Fibroblast of lung (primary cell): ENCODE results near the gene CCDC59. TPM values are rescaled to one million over a fixed set of nuclear protein-coding genes. Genes with fewer than 3 reads are reported as not detected.

Source experiments
- DNase-seq, 2 donors: peaks; one replicate each; pipeline versions ENCODE4 v3.0.0 to v3.0.0-alpha.2; 2010; ENCODE audit warnings: low read depth in 2 of 2
- H2AFZ ChIP-seq: 2 replicates; pipeline ENCODE4 v1.5.1; 2012; ENCODE audit warnings: low read length, control low read depth, inconsistent platforms
- H3K27ac ChIP-seq: 2 replicates; pipeline ENCODE4 v1.5.1; 2011; ENCODE audit warnings: low read length, control low read depth; ENCODE audit not compliant: insufficient read depth
- H3K27me3 ChIP-seq: 2 replicates; pipeline ENCODE4 v1.5.1; 2011; ENCODE audit warnings: mild to moderate bottlenecking, low read length; ENCODE audit not compliant: control insufficient read depth, insufficient read depth
- H3K36me3 ChIP-seq: 2 replicates; pipeline ENCODE4 v1.5.1; 2011; ENCODE audit warnings: low read length; ENCODE audit not compliant: control insufficient read depth, insufficient read depth
- H3K4me1 ChIP-seq: 2 replicates; pipeline ENCODE4 v1.5.1; 2011; ENCODE audit warnings: low read length; ENCODE audit not compliant: control insufficient read depth, insufficient read depth; ENCODE audit errors: extremely low read depth
- H3K4me2 ChIP-seq: 2 replicates; pipeline ENCODE4 v1.5.1; 2011; ENCODE audit warnings: low read length, control low read depth; ENCODE audit not compliant: insufficient read depth; ENCODE audit errors: extremely low read depth
- H3K4me3 ChIP-seq, 4 experiments: fragments of 200-600 bp in 1 of 4; sonication (generic) in 1 of 4; replicated peaks in 1 of 4; 2 replicates each; pipeline ENCODE4 v1.5.1; 2011 to 2016; ENCODE audit warnings: low read length in 4 of 4, low read depth in 3 of 4, mild to moderate bottlenecking in 3 of 4, control low read depth in 2 of 4, inconsistent platforms in 1 of 4, mixed read lengths in 1 of 4; ENCODE audit not compliant: insufficient read depth in 1 of 4; ENCODE audit errors: control extremely low read depth in 1 of 4
- H3K79me2 ChIP-seq: 2 replicates; pipeline ENCODE4 v1.5.1; 2012; ENCODE audit warnings: mild to moderate bottlenecking, low read length, inconsistent platforms; ENCODE audit not compliant: control insufficient read depth, insufficient read depth
- H3K9ac ChIP-seq: 2 replicates; pipeline ENCODE4 v1.5.1; 2011; ENCODE audit warnings: mild to moderate bottlenecking, low read length, control low read depth; ENCODE audit not compliant: insufficient read depth
- H3K9me3 ChIP-seq: 2 replicates; pipeline ENCODE4 v1.5.1; 2012; ENCODE audit warnings: low read depth, low read length; ENCODE audit not compliant: control insufficient read depth, insufficient read depth
- H4K20me1 ChIP-seq: 2 replicates; pipeline ENCODE4 v1.5.1; 2011; ENCODE audit warnings: low read length; ENCODE audit not compliant: control insufficient read depth, insufficient read depth; ENCODE audit errors: extremely low read depth
- EZH2 ChIP-seq: IDR thresholded peaks from 2 replicates; pipeline ENCODE4 v1.5.1; 2012; ENCODE audit warnings: low read length, control low read depth, mild to moderate bottlenecking; ENCODE audit errors: missing control alignments
- polyA plus RNA-seq, 2 donors: library from polyadenylated mRNA; depleted of rRNA in 1 of 2; stranded (reverse) in 1 of 2; unstranded in 1 of 2; fragments of >200 nt; gene quantifications; 2 replicates each; pipeline ENCODE4 v1.2.1, GENCODE V29; 2011 to 2012; ENCODE audit warnings: missing spikeins in 1 of 2
- total RNA-seq: library from RNA; depleted of rRNA; stranded (reverse); fragments of >200 nt; gene quantifications from 2 replicates; pipeline ENCODE4 v1.2.1, GENCODE V29; 2014
- TF ChIP-seq, protein P1 (sequence below), 2 donors: IDR thresholded peaks in 1 of 2; conservative IDR thresholded peaks in 1 of 2; 1 replicate in 1 of 2; 2 replicates in 1 of 2; pipeline ENCODE4 v1.5.1; 2011 to 2012; ENCODE audit warnings: low read length in 2 of 2, control low read depth in 1 of 2, inconsistent platforms in 1 of 2, low read depth in 1 of 2, mild to moderate bottlenecking in 1 of 2

Gene CCDC59
- total and polyA plus RNA-seq, 2 donors (not counting 1 experiment from before 2014, with no cell fraction given), result 46.9 to 57.8 TPM

GRCh38 chr12:82359115-82359478, 910 bp upstream of the CCDC59 start:
- Histone ChIP-seq H2AFZ (peak overlapping the region; percentile 87), H3K9me3 (no peaks in the 10 kb centered on the region), H3K4me2 (peak overlapping the region; percentile 91), H3K27me3 (no peaks in the 10 kb centered on the region), H3K4me3 (peak overlapping the region; percentile 84 to 98 (median 96)), H3K79me2 (peaks cover 20% of the 10 kb centered on the region), H3K36me3 (no peaks in the 10 kb centered on the region), H3K27ac (peak overlapping the region; percentile 22), H3K4me1 (peaks cover 3% of the 10 kb centered on the region), H3K9ac (no peak overlapping the region), H4K20me1 (no peaks in the 10 kb centered on the region)
- peak; percentile 11 to 13 for DNase-seq
- TF ChIP-seq, protein P1, sequence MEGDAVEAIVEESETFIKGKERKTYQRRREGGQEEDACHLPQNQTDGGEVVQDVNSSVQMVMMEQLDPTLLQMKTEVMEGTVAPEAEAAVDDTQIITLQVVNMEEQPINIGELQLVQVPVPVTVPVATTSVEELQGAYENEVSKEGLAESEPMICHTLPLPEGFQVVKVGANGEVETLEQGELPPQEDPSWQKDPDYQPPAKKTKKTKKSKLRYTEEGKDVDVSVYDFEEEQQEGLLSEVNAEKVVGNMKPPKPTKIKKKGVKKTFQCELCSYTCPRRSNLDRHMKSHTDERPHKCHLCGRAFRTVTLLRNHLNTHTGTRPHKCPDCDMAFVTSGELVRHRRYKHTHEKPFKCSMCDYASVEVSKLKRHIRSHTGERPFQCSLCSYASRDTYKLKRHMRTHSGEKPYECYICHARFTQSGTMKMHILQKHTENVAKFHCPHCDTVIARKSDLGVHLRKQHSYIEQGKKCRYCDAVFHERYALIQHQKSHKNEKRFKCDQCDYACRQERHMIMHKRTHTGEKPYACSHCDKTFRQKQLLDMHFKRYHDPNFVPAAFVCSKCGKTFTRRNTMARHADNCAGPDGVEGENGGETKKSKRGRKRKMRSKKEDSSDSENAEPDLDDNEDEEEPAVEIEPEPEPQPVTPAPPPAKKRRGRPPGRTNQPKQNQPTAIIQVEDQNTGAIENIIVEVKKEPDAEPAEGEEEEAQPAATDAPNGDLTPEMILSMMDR (conservative IDR thresholded peaks at IDR 0.05 in 1 of 2, IDR thresholded peaks at IDR 0.05 in 1 of 2; ENCODE audit: low read depth in 1 of 2, low read length in 2 of 2), result no peak
- TF ChIP-seq EZH2, result no peak

DNA sequence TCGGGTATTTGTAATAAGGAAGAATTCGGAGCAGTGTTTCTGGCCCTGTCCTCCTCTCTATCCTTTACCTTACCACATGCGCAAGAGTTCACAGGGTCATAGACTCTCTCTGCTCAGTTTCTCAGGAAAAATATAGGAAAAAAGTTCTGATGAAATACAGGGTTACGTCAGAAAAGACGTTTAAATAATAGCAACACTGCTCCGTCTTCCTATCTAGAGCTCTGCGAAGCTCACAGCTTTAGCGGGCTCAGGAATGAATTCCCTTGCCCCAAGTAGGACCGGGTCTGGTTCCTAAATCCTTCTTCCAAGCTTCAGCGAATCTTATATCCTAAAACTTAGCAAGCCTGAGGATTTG, 365 bp downstream of the CCDC59 start:
- H3K79me2 ChIP-seq, result peaks cover 20% of the 10 kb centered on the region
- DNase-seq, result peak in 1 of 2 donors; percentile 2

DNA sequence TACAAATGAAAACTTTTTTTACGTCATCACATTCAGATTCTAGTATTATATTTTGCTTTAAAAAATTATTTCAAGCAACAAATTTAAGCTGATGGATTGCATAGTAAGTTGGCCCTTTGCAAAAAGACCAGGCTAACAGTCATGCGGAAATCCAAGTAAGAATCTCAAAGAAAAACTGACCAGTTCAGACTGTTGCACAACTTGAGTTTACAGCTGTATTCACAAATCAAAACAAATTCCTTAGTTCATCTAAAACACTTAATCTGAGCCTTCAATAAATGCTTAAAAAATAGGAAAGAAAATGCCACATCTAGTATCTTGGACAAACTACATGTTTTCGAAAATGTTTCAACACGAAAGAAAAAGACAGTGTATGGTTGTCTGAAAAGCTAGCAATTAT, 847 bp downstream of the CCDC59 start:
- Histone ChIP-seq H3K4me3 (peak overlapping the region; percentile 84 to 100 (median 98)), H3K4me2 (peak overlapping the region; percentile 87), H2AFZ (no peak overlapping the region), H3K36me3 (no peaks in the 10 kb centered on the region), H4K20me1 (no peaks in the 10 kb centered on the region), H3K4me1 (peaks cover 3% of the 10 kb centered on the region), H3K9ac (peak overlapping the region; percentile 91), H3K9me3 (no peaks in the 10 kb centered on the region), H3K27me3 (no peaks in the 10 kb centered on the region), H3K79me2 (peaks cover 20% of the 10 kb centered on the region), H3K27ac (peak overlapping the region; percentile 98)
- TF ChIP-seq, protein P1 (conservative IDR thresholded peaks at IDR 0.05 in 1 of 2, IDR thresholded peaks at IDR 0.05 in 1 of 2; ENCODE audit: low read depth in 1 of 2, low read length in 2 of 2), result no peak
- no peak for TF ChIP-seq EZH2
- DNase-seq, result no peak

More for the DNA sequence above, 365 bp downstream of the CCDC59 start:
- H3K27me3 ChIP-seq, result no peaks in the 10 kb centered on the region
- H3K4me2 ChIP-seq, result peak overlapping the region; percentile 87
- H3K27ac ChIP-seq, result peak overlapping the region; percentile 98
- no peaks in the 10 kb centered on the region for H4K20me1 ChIP-seq
- no peaks in the 10 kb centered on the region for H3K36me3 ChIP-seq
- H3K9me3 ChIP-seq, result no peaks in the 10 kb centered on the region
- peaks cover 3% of the 10 kb centered on the region for H3K4me1 ChIP-seq
- TF ChIP-seq, protein P1 (conservative IDR thresholded peaks at IDR 0.05 in 1 of 2, IDR thresholded peaks at IDR 0.05 in 1 of 2; ENCODE audit: low read depth in 1 of 2, low read length in 2 of 2), result no peak
- no peak for TF ChIP-seq EZH2
- peak overlapping the region; percentile 91 for H3K9ac ChIP-seq
- peak overlapping the region; percentile 84 to 100 (median 98) for H3K4me3 ChIP-seq
- H2AFZ ChIP-seq, result peak overlapping the region; percentile 90
